KBM-7 (cell line): ENCODE measurements around the gene BOC.

Experiments used
- DNase-seq: peaks from one replicate; pipeline ENCODE4 v3.0.0-alpha.2; 2015
- in situ Hi-C: fragments of 300-500 bp; cut with MboI; formaldehyde crosslinking; loops from 2 replicates; pipeline ENCODE4 v1.14.3; 2020; ENCODE audit warnings: low sequenced_read_pairs, low pct_unique_long_range_greater_than_20kb, mixed read lengths

The BOC gene

DNA sequence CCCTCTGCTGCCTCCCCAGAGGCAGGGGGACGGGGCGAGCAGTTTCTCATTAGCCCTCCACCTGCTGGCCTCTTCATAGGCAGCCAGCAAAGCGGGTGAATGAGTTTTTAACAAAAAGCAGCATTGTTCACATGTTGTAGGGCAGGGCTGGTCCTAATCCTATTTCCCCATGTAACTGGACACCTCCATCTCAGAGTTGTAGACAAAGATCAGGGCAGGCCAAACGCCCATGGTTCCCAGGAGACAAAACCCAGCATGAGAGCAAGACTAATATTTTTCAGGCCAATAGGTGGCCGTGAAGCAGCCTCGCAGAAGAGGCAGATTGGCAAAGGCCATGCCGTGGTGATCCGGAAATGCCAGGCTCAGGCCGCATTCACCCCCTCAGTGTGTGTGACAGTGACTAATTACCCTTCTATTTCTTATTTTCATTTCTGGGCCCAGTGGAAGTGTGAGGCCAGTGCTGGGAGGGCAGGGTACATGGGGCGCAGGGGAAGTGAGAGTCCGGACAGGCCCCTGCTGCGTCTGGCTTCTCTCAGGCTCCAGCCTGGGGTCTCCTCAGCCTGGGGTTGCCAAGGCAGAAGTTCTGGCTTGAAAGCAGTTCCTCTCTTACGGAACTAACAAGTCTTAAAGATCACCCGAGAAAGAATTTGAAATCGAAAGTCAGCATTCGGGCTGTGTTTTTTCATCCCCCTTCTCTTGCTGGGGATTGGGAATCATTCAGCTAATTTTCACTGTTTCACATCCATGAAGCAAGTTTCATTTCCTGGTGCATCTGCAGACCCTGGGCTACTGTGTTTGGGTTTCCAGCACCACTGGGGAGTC is 64.8 kb downstream of the BOC start:
- in situ Hi-C loops = no loop called here
- DNase-seq = no peak

DNA sequence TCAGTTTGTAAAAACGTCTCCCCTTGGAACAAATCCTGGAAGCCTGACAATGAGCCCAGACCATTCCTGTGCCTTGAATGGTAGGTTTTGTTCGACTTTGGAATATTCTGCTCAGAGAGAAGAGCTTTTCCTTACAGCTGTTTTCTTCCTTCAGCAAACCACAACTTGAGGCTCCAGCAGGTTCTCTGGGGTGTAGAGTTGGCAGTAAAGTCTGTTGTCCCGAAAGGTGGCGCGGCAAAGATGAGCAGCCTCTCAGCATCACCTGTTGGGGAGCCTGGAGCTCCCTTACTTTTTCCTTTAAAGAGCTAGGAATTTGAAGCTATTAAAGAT is 65.4 kb downstream of the BOC start:
- DNase-seq = no peak
- in situ Hi-C loops = no loop called here

GRCh38 chr3:113277414-113277813 is 66.1 kb downstream of the BOC start:
- in situ Hi-C loops = no loop called here
- no peak for DNase-seq

DNA sequence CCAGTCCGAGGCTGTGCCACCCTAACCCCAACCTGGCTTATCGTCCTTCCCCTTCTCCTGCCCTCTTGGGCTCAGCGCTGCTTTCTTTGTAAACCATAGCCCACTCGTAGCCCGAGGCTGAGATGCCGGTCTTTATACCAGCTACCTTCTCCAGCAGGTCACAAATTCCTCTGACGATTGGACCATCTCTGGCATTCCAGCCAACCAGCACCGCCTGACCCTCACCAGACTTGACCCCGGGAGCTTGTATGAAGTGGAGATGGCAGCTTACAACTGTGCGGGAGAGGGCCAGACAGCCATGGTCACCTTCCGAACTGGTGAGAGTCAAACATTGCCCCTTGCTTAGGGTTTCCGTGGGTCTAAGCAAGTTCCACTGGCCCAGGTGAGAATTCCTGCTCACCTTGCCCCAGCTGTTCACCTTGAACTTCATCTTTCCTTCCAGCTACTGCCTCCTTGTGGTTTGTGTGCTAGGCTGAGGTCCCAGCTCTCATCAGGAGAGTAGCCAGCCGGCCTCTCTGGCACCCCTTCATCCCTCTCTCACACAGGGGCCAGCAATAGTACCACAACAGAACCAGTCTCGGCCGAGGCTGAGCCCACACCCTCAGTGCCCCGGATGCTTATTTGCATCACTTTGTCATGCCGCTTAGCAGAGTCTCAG is 66.7 kb downstream of the BOC start:
- in situ Hi-C loops = no loop called here
- DNase-seq = no peak

- in situ Hi-C loops = no loop called here
- no peak for DNase-seq
Observed at GRCh38 chr3:113278599-113278955, 67.2 kb downstream of the BOC start.

DNA sequence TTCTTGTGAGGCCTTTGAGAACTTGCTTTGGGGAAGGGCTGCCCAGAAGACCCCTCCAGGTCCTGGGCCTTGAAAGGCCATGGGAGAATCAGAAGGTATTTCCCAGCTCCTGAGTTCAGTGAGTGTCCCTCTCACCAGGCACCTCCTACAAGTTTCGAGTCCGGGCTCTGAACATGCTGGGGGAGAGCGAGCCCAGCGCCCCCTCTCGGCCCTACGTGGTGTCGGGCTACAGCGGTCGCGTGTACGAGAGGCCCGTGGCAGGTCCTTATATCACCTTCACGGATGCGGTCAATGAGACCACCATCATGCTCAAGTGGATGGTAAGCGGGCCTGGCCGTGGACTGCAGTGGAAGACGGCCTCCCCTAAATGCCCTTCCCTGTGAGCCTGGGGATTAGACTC is 68.3 kb downstream of the BOC start:
- in situ Hi-C loops = loop anchor here (10.0 kb wide), 1 partner anchor 225 kb away; no protein-coding TSS in a partner anchor
- no peak for DNase-seq

GRCh38 chr3:113283306-113283705 is 71.9 kb downstream of the BOC start:
- no peak for DNase-seq
- in situ Hi-C loops = loop anchor here (10.0 kb wide), 1 partner anchor 229 kb away; no protein-coding TSS in a partner anchor

DNA sequence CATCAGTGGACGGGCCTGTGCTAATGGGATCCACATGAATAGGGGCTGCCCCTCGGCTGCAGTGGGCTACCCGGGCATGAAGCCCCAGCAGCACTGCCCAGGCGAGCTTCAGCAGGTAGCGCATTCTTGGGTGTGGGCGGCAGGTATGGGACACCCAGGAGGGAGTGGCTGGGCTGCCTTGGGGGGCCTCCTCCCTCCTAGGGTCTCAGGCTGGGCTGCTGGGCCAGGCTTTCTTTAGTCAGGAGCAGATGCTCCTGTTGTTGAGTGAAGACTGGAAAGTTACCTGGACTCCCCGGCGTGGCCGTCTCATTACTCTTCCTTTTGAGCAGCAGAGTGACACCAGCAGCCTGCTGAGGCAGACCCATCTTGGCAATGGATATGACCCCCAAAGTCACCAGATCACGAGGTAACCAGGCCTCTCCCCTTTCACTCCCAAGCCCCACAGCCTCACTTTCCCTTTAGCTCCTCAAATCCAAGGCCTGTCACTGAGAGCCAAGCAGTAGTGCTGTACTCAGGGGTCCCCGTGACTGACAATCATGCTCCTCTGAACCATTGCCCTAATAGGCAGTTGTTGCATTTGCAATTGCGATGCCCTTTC is 73.2 kb downstream of the BOC start:
- in situ Hi-C loops = loop anchor here (10.0 kb wide), 1 partner anchor 230 kb away; no protein-coding TSS in a partner anchor
- DNase-seq = no peak

- in situ Hi-C loops = loop anchor here (10.0 kb wide), 1 partner anchor 230 kb away; no protein-coding TSS in a partner anchor
- DNase-seq = no peak
Observed at GRCh38 chr3:113285226-113285625, 73.9 kb downstream of the BOC start.

DNA sequence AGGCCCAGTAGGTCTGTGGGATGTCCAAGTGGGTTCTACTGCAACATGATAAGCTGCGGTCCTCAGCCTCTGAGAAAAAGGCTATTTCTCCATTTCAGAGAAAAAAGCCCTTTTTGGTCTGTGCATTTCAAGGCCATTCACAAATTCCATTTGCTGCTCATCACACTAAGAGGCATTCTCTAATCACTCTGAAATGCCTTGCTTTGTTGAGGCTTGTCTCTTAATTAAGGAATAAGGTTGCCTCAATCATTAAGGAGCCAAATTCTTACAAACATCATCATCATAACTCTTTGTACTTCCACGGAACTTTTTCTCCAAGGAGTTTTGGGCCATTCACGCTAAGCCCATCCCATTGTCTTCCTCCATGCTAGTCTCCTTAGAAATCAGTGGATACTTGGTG is 74.4 kb downstream of the BOC start:
- in situ Hi-C loops = loop anchor here (10.0 kb wide), 1 partner anchor 231 kb away; no protein-coding TSS in a partner anchor
- DNase-seq = no peak

GRCh38 chr3:113286524-113286923 is 75.2 kb downstream of the BOC start:
- DNase-seq = no peak
- in situ Hi-C loops = loop anchor here (10.0 kb wide), 1 partner anchor 232 kb away; no protein-coding TSS in a partner anchor

GRCh38 chr3:113287111-113287802 is 75.9 kb downstream of the BOC start:
- in situ Hi-C loops = loop anchor here (10.0 kb wide), 1 partner anchor 232 kb away; no protein-coding TSS in a partner anchor
- DNase-seq = no peak

- in situ Hi-C loops = loop anchor here (10.0 kb wide), 1 partner anchor 233 kb away; no protein-coding TSS in a partner anchor
- DNase-seq = peak; percentile 84
Observed at GRCh38 chr3:113287803-113288648, 76.7 kb downstream of the BOC start.

DNA sequence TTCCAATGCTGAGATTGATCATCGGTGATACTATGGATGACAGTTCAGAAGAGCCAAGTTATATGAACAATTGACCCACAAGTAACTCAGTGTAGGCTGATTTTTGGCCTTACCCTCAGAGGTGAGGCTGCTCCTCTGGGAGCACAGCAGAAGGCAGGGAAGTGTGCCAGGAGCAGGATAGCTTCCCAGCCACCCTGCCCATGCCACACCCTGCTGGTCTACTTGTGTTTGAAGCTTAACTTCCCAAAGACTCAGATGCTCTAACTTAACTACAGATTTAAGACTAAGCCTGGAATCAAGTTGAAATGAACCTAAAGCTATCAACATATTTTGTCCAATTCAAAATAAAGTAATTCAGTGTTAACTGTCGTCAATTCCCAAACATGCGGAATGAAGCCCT is 77.5 kb downstream of the BOC start:
- in situ Hi-C loops = loop anchor here (10.0 kb wide), 1 partner anchor 234 kb away; no protein-coding TSS in a partner anchor
- DNase-seq = no peak

GRCh38 chr3:113291572-113291971 is 80.2 kb downstream of the BOC start:
- DNase-seq = no peak
- in situ Hi-C loops = no loop called here

- DNase-seq = no peak
- in situ Hi-C loops = no loop called here
Observed at GRCh38 chr3:113292933-113293332, 81.6 kb downstream of the BOC start.

GRCh38 chr3:113293348-113293747 is 82.0 kb downstream of the BOC start:
- in situ Hi-C loops = no loop called here

GRCh38 chr3:113295463-113295862 is 84.1 kb downstream of the BOC start:
- in situ Hi-C loops = no loop called here
- no peak for DNase-seq

More at GRCh38 chr3:113293348-113293747, 82.0 kb downstream of the BOC start:
- no peak for DNase-seq
